ENCODE measurements around the gene VPS37C. TPM values are rescaled to one million over a fixed set of nuclear protein-coding genes. Genes with fewer than 3 reads are reported as not detected.

The VPS37C gene
- total and polyA plus RNA-seq, 4 donors, result 14.8 to 35.8 (median 22.3) TPM

DNA sequence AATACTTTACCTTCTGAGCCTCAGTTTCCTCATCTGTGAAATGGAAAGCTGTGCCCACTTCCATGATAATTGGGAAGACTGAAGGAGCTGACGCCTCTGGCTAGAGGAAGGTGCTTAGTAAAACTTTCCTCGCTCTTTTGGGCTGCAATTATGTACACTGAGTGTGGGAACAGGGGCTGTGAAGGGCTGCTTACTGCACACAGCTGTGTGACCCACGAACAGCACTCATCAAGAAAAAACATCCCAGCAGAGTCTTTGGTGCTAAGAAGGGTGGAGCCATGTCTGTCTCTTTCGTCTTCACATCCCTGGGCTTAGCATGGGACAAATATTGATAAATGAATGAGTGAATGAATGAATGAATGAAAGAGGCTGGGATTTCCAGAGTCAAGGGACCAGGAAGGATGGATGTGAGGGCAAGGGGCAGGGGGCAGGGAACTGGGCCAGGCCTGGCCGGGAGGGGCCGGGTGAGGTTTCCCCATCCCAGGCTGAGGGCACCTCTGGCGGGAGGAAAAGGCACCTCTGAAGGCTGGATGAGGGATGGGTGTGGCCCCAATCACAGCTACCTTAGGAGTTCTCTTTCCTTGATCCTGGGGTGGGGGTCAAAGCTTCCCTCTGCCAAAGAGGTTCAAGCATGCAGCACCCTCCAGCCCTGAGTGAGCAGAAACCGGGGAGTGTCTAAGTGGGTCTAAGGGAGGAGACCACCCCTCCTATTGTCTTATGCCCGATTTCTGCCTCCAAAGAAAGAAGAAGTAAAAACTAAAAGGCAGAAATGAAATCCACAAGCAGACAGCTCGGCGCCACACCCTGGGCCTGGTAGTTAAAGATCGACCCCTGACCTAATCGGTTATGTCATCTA, 68.1 kb downstream of the VPS37C start:
- no peaks in the 10 kb centered on the region for H3K27me3 ChIP-seq (ENCODE audit: control insufficient read depth in 3 of 3, insufficient read depth in 3 of 3, low read length in 2 of 3)
- TF ChIP-seq, protein P1, sequence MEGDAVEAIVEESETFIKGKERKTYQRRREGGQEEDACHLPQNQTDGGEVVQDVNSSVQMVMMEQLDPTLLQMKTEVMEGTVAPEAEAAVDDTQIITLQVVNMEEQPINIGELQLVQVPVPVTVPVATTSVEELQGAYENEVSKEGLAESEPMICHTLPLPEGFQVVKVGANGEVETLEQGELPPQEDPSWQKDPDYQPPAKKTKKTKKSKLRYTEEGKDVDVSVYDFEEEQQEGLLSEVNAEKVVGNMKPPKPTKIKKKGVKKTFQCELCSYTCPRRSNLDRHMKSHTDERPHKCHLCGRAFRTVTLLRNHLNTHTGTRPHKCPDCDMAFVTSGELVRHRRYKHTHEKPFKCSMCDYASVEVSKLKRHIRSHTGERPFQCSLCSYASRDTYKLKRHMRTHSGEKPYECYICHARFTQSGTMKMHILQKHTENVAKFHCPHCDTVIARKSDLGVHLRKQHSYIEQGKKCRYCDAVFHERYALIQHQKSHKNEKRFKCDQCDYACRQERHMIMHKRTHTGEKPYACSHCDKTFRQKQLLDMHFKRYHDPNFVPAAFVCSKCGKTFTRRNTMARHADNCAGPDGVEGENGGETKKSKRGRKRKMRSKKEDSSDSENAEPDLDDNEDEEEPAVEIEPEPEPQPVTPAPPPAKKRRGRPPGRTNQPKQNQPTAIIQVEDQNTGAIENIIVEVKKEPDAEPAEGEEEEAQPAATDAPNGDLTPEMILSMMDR (IDR thresholded peaks at IDR 0.05; ENCODE audit: control extremely low read depth, extremely low read depth), result no peak
- 81 to 89% methylated on average over 13 of the region's 13 CpGs for WGBS, 2 donors
- DNase-seq (no peak), ATAC-seq (ENCODE audit: insufficient read depth, low FRiP score) (peak; percentile 11)
- no peak overlapping the region for H3K27ac ChIP-seq (ENCODE audit: low read depth in 1 of 2, low read length in 1 of 2)
- no peaks in the 10 kb centered on the region for H3K9me3 ChIP-seq (ENCODE audit: control insufficient read depth in 4 of 4, insufficient read depth in 3 of 4, low read length in 3 of 4)
- H3K9ac ChIP-seq (ENCODE audit: insufficient read depth in 1 of 2, low read length in 2 of 2), result no peak overlapping the region
- H3K4me1 ChIP-seq (ENCODE audit: control insufficient read depth in 5 of 5, insufficient read depth in 5 of 5, low read length in 5 of 5), result peaks cover 0 to 4% (median 0%) of the 10 kb centered on the region in 5 donors
- no peaks in the 10 kb centered on the region for H3K36me3 ChIP-seq (ENCODE audit: control insufficient read depth in 4 of 4, insufficient read depth in 4 of 4, low read length in 4 of 4)
- no peak overlapping the region for H3K4me3 ChIP-seq

DNA sequence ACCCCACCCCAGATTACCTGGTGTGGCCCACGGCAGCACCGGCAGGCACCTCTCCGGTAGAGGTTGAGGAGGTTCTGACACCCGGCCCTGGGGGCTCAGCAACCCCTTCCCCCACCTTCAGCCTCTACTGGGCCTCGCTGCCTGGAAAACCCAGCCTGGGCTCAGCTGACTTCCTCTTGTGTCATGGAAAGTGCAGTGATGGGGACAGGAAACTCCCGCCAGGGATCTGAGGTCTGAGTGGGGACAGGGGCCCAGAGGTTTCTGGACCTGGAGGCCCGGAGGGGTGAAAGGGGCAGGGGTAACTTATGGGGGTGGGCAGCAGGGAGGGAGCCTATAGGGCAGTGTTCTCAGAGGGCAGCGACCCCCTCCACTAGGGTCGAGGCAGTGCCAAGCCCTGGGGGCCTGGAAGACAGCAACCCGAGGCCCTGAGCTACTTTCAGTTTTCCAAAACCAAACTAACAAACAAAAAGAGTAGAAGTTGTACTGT, 68.9 kb downstream of the VPS37C start:
- Histone ChIP-seq H3K36me3 (ENCODE audit: control insufficient read depth in 4 of 4, insufficient read depth in 4 of 4, low read length in 4 of 4) (no peaks in the 10 kb centered on the region), H3K4me1 (ENCODE audit: control insufficient read depth in 5 of 5, insufficient read depth in 5 of 5, low read length in 5 of 5) (peaks cover 0 to 4% (median 0%) of the 10 kb centered on the region in 5 donors), H3K4me3 (no peak overlapping the region), H3K27me3 (ENCODE audit: control insufficient read depth in 3 of 3, insufficient read depth in 3 of 3, low read length in 2 of 3) (no peaks in the 10 kb centered on the region), H3K9ac (ENCODE audit: insufficient read depth in 1 of 2, low read length in 2 of 2) (no peak overlapping the region), H3K9me3 (ENCODE audit: control insufficient read depth in 4 of 4, insufficient read depth in 3 of 4, low read length in 3 of 4) (no peaks in the 10 kb centered on the region), H3K27ac (ENCODE audit: low read depth in 1 of 2, low read length in 1 of 2) (no peak overlapping the region)
- ATAC-seq (ENCODE audit: insufficient read depth, low FRiP score) (no peak), DNase-seq (peak in 2 of 3 donors; percentile 3 to 12)
- TF ChIP-seq, protein P1 (IDR thresholded peaks at IDR 0.05; ENCODE audit: control extremely low read depth, extremely low read depth), result no peak
- WGBS, 2 donors, result 57 to 62% methylated on average over 10 of the region's 10 CpGs

DNA sequence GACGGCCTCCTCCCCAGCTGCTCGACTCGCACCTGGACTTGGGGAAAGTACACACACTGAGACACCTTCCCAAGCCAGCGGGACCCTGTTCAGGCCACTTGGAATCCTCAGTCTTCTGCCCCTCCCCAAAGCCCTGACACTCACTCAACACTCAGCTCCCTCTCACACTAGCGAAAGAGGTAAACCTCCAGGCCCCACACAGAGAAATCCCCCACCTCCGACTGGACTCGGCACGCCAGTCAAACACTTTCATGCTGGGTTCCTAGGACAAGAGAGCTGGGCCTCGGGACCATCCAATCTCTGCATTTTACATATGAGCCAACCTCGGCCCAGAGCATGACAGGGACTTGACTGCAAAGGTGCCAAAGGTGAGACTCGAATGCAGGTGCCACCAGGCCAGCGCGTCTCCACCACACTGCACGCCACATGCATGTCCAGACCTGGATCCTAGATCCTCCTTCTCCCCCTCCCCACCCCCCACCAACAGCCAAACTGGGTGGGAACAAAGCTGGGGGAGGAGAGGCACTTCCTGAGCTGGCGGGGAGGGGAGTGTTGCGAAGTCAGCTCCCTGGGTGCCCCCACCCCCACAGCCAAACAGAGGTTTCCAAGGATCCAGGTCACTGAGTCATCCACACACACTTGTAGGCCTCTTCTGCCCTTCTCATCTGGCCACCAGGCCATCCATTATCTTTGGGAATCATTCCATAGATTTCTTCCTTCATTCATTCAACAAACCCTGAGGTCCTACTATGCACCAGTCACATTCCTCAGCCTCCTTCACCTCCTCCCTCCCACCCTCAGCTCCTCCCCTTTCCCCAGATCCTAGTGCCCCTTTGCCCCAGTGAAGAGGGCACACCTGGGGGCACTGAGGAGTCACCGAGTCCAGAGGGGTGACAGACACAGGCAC, 69.6 kb downstream of the VPS37C start:
- WGBS, 2 donors, result 80 to 81% methylated on average over 17 of the region's 17 CpGs
- Histone ChIP-seq H3K36me3 (ENCODE audit: control insufficient read depth in 4 of 4, insufficient read depth in 4 of 4, low read length in 4 of 4) (no peaks in the 10 kb centered on the region), H3K9ac (ENCODE audit: insufficient read depth in 1 of 2, low read length in 2 of 2) (no peak overlapping the region), H3K27ac (ENCODE audit: low read depth in 1 of 2, low read length in 1 of 2) (no peak overlapping the region), H3K4me1 (ENCODE audit: control insufficient read depth in 5 of 5, insufficient read depth in 5 of 5, low read length in 5 of 5) (peaks cover 0 to 4% (median 0%) of the 10 kb centered on the region in 5 donors), H3K27me3 (ENCODE audit: control insufficient read depth in 3 of 3, insufficient read depth in 3 of 3, low read length in 2 of 3) (no peaks in the 10 kb centered on the region), H3K4me3 (no peak overlapping the region), H3K9me3 (ENCODE audit: control insufficient read depth in 4 of 4, insufficient read depth in 3 of 4, low read length in 3 of 4) (no peaks in the 10 kb centered on the region)
- TF ChIP-seq, protein P1 (IDR thresholded peaks at IDR 0.05; ENCODE audit: control extremely low read depth, extremely low read depth), result no peak
- ATAC-seq (ENCODE audit: insufficient read depth, low FRiP score) (no peak), DNase-seq (no peak)

Data from lung (tissue), 12 donors.